Measurements from ENCODE around the gene RELN. TPM values are rescaled to one million over a fixed set of nuclear protein-coding genes. Genes with fewer than 3 reads are reported as not detected.

The RELN gene
- total RNA-seq, 1 experiment from 2014 or later: 0.20 TPM

DNA sequence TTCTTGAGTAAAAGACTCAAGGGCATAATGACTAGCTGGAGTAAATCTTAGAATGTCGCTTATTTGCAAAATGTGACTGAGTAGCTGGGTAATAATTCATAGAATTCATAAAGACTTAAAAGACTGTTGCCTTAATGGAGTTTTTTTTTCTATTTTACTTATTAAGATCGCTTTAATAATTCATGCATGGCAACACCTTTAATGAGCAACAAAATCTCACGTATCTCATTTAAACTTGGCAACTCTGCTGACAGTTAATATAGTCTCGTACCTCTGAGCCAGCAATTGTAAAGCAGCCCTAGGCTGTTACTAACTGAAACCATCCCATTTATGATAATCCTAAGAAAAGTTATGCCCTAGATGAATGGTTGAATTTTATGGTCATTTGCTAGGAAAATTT is 455.7 kb downstream of the RELN start (continued):
- TF ChIP-seq, protein P1, sequence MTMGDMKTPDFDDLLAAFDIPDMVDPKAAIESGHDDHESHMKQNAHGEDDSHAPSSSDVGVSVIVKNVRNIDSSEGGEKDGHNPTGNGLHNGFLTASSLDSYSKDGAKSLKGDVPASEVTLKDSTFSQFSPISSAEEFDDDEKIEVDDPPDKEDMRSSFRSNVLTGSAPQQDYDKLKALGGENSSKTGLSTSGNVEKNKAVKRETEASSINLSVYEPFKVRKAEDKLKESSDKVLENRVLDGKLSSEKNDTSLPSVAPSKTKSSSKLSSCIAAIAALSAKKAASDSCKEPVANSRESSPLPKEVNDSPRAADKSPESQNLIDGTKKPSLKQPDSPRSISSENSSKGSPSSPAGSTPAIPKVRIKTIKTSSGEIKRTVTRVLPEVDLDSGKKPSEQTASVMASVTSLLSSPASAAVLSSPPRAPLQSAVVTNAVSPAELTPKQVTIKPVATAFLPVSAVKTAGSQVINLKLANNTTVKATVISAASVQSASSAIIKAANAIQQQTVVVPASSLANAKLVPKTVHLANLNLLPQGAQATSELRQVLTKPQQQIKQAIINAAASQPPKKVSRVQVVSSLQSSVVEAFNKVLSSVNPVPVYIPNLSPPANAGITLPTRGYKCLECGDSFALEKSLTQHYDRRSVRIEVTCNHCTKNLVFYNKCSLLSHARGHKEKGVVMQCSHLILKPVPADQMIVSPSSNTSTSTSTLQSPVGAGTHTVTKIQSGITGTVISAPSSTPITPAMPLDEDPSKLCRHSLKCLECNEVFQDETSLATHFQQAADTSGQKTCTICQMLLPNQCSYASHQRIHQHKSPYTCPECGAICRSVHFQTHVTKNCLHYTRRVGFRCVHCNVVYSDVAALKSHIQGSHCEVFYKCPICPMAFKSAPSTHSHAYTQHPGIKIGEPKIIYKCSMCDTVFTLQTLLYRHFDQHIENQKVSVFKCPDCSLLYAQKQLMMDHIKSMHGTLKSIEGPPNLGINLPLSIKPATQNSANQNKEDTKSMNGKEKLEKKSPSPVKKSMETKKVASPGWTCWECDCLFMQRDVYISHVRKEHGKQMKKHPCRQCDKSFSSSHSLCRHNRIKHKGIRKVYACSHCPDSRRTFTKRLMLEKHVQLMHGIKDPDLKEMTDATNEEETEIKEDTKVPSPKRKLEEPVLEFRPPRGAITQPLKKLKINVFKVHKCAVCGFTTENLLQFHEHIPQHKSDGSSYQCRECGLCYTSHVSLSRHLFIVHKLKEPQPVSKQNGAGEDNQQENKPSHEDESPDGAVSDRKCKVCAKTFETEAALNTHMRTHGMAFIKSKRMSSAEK (CRISPR knock-in tag; IDR thresholded peaks at IDR 0.05; ENCODE audit: borderline replicate concordance): no peak

DNA sequence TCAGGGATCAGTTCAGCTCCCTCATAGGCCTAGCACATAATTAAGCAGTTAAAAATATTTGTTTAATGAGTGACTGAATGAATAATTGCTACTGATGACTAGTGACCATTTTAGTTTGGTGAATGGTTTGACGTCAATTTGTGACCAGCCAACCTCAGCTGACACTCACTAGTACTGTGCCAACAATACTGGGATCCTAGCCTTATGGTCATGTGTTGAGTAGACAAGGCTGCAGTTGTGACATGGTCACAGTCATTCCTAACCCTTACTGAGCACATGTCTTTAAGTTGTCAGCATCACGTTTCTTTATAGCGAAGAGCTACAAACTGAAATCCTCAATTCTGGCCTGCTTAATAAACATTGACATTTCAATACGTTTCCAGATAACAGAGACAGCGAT is 456.5 kb downstream of the RELN start:
- H3K4me1 Mint-ChIP-seq: no peaks in the 10 kb centered on the region
- ChIA-PET POLR2A (no interaction called here), CTCF (no interaction called here)
- H3K27me3 Mint-ChIP-seq (ENCODE audit: low read depth): no peaks in the 10 kb centered on the region
- DNase-seq (ENCODE audit: low spot score) (no peak), ATAC-seq (no peak)
- TF ChIP-seq, protein P2, sequence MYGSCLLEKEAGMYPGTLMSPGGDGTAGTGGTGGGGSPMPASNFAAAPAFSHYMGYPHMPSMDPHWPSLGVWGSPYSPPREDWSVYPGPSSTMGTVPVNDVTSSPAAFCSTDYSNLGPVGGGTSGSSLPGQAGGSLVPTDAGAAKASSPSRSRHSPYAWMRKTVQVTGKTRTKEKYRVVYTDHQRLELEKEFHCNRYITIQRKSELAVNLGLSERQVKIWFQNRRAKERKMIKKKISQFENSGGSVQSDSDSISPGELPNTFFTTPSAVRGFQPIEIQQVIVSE (CRISPR knock-in tag; IDR thresholded peaks at IDR 0.05; ENCODE audit: borderline replicate concordance): no peak
- TF ChIP-seq NR1H2 (CRISPR knock-in tag; IDR thresholded peaks at IDR 0.05) (no peak), IRF2 (CRISPR knock-in tag; IDR thresholded peaks at IDR 0.05; ENCODE audit: borderline replicate concordance, low read depth) (no peak), GRHL2 (CRISPR knock-in tag; IDR thresholded peaks at IDR 0.05; ENCODE audit: insufficient replicate concordance, severe bottlenecking) (no peak), ZNF121 (CRISPR knock-in tag; IDR thresholded peaks at IDR 0.05) (no peak), MYBL2 (CRISPR knock-in tag; IDR thresholded peaks at IDR 0.05) (no peak), NFE2L1 (CRISPR knock-in tag; IDR thresholded peaks at IDR 0.05) (no peak), SMAD3 (CRISPR knock-in tag; IDR thresholded peaks at IDR 0.05; ENCODE audit: borderline replicate concordance) (no peak), ZNF138 (CRISPR knock-in tag; conservative IDR thresholded peaks at IDR 0.05) (no peak), FOXJ3 (CRISPR knock-in tag; IDR thresholded peaks at IDR 0.05; ENCODE audit: borderline replicate concordance) (no peak), SOX15 (CRISPR knock-in tag; IDR thresholded peaks at IDR 0.05) (no peak)
- TF ChIP-seq, protein P3, sequence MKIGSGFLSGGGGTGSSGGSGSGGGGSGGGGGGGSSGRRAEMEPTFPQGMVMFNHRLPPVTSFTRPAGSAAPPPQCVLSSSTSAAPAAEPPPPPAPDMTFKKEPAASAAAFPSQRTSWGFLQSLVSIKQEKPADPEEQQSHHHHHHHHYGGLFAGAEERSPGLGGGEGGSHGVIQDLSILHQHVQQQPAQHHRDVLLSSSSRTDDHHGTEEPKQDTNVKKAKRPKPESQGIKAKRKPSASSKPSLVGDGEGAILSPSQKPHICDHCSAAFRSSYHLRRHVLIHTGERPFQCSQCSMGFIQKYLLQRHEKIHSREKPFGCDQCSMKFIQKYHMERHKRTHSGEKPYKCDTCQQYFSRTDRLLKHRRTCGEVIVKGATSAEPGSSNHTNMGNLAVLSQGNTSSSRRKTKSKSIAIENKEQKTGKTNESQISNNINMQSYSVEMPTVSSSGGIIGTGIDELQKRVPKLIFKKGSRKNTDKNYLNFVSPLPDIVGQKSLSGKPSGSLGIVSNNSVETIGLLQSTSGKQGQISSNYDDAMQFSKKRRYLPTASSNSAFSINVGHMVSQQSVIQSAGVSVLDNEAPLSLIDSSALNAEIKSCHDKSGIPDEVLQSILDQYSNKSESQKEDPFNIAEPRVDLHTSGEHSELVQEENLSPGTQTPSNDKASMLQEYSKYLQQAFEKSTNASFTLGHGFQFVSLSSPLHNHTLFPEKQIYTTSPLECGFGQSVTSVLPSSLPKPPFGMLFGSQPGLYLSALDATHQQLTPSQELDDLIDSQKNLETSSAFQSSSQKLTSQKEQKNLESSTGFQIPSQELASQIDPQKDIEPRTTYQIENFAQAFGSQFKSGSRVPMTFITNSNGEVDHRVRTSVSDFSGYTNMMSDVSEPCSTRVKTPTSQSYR (CRISPR knock-in tag; IDR thresholded peaks at IDR 0.05): no peak
- TF ChIP-seq, protein P4, sequence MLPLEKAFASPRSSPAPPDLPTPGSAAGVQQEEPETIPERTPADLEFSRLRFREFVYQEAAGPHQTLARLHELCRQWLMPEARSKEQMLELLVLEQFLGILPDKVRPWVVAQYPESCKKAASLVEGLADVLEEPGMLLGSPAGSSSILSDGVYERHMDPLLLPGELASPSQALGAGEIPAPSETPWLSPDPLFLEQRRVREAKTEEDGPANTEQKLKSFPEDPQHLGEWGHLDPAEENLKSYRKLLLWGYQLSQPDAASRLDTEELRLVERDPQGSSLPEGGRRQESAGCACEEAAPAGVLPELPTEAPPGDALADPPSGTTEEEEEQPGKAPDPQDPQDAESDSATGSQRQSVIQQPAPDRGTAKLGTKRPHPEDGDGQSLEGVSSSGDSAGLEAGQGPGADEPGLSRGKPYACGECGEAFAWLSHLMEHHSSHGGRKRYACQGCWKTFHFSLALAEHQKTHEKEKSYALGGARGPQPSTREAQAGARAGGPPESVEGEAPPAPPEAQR (CRISPR knock-in tag; IDR thresholded peaks at IDR 0.05): no peak
- TF ChIP-seq, protein P5, sequence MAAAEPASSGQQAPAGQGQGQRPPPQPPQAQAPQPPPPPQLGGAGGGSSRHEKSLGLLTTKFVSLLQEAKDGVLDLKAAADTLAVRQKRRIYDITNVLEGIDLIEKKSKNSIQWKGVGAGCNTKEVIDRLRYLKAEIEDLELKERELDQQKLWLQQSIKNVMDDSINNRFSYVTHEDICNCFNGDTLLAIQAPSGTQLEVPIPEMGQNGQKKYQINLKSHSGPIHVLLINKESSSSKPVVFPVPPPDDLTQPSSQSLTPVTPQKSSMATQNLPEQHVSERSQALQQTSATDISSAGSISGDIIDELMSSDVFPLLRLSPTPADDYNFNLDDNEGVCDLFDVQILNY (CRISPR knock-in tag; IDR thresholded peaks at IDR 0.05): no peak
- TF ChIP-seq, protein P6, sequence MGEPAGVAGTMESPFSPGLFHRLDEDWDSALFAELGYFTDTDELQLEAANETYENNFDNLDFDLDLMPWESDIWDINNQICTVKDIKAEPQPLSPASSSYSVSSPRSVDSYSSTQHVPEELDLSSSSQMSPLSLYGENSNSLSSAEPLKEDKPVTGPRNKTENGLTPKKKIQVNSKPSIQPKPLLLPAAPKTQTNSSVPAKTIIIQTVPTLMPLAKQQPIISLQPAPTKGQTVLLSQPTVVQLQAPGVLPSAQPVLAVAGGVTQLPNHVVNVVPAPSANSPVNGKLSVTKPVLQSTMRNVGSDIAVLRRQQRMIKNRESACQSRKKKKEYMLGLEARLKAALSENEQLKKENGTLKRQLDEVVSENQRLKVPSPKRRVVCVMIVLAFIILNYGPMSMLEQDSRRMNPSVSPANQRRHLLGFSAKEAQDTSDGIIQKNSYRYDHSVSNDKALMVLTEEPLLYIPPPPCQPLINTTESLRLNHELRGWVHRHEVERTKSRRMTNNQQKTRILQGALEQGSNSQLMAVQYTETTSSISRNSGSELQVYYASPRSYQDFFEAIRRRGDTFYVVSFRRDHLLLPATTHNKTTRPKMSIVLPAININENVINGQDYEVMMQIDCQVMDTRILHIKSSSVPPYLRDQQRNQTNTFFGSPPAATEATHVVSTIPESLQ (CRISPR knock-in tag; IDR thresholded peaks at IDR 0.05): no peak
- no peak overlapping the region for H3K27ac Mint-ChIP-seq
- H3K4me3 Mint-ChIP-seq: no peak overlapping the region
- H3K9me3 Mint-ChIP-seq: no peaks in the 10 kb centered on the region
- no peaks in the 10 kb centered on the region for H3K36me3 Mint-ChIP-seq
